Activated T-helper 1 cell treated with anti-CD3 and anti-CD28 coated beads, Interleukin-2, amount 50 U/mL, for 16 hours (primary cell): ENCODE measurements around the gene MLPH.

Experiments
- DNase-seq, 2 donors: peaks; one replicate each; pipeline ENCODE4 v3.0.0-alpha.2; 2020; ENCODE audit warnings: low read depth in 1 of 2, low spot score in 1 of 2

The MLPH gene

DNA sequence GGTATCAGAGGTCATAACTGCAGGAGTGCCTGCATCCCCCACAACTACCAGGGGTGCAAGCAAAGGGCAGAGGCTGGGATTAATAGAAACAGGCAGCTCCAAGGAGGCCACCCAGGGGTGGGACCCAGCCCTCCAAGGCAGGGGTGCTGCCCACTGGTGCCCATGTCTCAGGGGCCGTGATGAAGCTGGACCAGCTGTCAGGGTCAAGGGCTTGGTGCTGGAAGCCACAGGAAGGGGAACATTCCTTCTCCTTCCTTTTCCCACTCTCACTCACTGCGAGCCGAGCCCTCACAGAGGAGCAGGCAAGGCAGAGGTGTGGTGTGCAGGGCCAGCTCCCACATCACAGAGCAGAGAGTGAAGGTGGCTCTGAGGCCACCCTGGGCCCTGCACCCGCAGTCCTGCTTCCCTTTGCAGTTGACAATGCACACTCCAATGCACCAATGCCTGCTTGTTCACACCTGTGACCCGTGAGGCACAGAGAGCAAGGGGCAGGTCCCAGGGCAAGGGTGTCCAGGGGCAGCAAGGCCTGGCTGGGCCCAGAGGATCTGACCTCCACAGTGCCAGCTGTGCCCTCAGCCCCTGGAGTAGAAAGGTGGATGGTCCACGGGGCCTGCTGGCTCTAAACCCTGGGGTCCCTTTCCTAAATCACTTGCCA lies 28.7 kb downstream of the MLPH start:
- no peak for DNase-seq

DNA sequence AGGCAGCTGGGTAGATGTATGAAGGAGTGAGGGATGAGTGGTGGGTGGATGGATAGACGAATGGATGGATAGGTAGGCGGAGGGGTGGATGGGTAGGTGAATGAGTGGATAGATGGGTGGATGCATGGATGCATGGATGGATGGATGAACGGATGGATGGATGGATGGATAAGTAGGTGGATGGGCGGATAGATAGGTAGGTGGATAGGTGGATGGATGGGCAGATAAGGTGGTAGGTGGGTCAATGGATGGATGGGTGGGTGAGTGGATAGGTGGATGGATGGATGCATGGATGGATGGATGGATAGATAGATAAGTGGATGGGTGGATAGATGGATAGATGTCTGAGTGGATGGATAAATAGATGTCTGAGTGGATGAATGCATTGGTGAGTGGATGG lies 30.1 kb downstream of the MLPH start:
- no peak for DNase-seq

DNA sequence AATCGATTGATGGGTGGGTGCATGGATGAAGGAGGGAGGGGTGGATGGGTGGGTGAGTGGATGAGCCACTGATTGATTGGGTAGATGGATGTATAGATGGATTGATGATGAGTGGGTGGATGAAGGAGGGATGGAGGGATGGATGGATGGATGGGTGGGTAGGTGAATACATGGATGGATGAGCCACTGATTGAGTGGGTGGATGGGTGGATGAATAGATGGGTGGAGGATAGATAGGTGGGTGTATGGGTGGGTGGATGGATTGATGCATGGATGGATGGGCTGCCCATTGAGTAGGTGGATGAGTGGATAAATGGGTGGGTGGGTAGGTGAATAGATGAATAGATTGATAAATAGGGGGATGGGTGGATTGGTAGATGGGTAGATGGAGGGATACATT lies 30.9 kb downstream of the MLPH start:
- DNase-seq, result no peak

DNA sequence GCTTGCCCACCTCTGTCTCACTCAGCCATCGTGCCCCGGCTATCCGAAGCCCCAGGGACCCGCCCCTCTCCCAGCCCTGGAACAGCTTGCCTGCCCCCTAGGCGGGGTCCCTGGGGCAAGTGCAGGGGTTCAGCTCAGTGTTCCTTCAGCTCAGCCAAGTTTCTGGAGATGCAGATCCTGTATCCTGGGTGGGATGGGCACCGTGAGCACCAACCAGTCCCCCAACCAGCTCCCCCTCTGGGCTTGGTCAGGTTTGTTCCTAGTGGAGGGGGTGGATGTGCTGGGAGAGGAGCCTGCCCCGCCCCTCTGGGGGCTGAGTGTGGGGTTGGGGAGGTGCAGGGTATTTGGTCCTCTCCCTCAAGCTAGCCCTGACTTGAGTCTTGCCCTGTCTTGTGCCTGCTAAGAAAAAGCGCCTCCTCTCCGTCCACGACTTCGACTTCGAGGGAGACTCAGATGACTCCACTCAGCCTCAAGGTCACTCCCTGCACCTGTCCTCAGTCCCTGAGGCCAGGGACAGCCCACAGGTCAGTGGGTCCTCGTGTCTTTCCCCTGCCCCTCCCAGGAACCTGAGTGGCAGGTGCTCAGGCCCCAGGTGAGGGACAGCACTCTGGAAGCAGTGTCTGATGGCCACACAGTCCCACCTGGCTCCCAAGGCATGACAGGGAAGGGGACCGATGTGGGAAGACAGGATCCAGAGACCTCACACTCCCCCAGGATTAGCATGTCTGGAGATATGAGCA lies 32.6 kb downstream of the MLPH start:
- no peak for DNase-seq

DNA sequence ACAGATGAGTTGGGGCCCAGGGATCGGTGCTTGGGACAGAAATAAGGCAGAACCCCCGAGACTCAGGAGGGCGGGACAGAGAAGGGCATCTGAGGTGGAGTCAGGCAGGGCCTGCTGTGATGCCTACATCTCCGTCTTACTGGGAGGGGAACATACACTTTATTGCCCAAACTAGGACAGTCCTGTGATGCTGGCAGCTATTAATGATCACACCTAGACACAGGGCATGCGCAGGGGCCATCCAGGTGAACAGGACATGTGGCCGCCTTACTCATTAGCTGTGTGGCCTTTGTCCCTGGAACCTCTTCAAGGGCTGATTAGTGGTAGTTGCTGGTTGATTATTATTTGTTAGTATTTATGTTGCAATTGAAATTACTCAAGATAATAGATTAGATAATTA lies 33.2 kb downstream of the MLPH start:
- DNase-seq, result no peak

DNA sequence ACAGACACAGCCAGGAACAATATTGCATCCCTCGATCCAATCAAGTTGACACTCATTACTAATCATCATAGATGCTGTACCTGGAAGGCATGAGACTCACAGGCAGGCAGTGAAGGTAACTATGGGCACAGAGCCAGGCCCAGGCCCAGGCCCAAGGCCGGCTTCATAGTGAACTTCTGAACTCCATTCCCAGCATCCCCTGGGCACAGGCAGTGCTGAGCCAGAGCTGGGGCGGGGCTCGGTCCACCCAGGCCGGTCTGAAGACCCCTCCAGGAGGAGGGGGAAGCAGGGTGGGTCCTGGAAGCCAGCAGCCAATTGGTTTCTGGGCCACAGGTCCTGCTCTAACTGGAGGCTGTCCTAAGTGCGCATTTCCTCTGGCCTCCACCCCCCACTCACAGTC lies 37.6 kb downstream of the MLPH start:
- DNase-seq, result no peak

DNA sequence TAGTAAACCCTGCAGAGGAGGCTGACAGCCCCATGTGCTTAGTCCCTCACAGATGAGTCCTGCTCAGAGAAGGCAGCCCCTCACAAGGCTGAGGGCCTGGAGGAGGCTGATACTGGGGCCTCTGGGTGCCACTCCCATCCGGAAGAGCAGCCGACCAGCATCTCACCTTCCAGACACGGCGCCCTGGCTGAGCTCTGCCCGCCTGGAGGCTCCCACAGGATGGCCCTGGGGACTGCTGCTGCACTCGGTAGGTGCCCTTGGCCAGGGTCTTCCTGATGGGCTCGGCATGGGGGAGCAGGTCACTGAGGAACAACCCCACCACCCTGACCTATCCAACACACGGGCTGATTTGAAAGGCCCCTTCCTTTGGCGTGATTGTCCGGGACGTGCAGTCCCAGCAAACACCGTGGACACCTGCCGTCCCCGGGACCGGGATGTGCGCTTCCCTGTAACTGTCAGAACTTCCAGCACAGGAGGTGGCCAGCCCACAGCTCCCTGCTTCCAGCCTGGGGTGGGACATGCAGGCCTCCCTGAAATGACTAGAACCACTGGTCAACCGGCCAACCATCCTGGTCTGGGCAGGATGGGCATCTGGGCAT lies 38.6 kb downstream of the MLPH start:
- no peak for DNase-seq

DNA sequence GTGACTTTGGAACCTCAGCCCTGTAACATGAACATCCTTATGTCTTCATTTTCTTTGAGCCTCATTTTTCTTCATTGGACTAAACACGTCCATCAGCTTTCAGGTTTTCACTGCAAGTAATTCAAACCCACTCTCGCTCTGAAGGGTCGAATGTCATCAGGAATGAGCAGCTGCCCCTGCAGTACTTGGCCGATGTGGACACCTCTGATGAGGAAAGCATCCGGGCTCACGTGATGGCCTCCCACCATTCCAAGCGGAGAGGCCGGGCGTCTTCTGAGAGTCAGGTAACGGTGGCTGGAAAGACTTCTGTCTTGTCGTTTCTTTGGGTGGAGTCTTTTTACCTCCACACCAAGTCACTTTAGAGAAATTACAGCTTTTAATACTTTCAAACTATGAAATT lies 40.2 kb downstream of the MLPH start:
- no peak for DNase-seq

DNA sequence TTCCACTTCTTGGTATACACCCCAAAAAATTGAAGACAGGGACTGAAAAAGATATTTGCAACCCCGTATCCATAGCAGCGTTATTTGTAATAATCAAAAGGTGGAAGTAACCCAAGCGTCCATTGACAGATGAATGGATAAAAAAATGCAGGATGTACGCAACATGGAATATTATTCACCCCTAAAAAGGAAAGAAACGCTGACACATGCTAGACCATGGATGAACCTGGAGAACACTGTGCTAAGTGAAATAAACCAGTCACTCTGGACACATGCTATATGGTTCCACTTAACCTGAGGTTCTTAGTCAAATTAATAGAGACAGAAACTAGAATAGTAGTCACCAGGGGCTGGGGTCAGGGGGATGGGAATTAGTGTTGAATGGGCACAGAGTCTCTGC lies 40.7 kb downstream of the MLPH start:
- DNase-seq, result no peak

DNA sequence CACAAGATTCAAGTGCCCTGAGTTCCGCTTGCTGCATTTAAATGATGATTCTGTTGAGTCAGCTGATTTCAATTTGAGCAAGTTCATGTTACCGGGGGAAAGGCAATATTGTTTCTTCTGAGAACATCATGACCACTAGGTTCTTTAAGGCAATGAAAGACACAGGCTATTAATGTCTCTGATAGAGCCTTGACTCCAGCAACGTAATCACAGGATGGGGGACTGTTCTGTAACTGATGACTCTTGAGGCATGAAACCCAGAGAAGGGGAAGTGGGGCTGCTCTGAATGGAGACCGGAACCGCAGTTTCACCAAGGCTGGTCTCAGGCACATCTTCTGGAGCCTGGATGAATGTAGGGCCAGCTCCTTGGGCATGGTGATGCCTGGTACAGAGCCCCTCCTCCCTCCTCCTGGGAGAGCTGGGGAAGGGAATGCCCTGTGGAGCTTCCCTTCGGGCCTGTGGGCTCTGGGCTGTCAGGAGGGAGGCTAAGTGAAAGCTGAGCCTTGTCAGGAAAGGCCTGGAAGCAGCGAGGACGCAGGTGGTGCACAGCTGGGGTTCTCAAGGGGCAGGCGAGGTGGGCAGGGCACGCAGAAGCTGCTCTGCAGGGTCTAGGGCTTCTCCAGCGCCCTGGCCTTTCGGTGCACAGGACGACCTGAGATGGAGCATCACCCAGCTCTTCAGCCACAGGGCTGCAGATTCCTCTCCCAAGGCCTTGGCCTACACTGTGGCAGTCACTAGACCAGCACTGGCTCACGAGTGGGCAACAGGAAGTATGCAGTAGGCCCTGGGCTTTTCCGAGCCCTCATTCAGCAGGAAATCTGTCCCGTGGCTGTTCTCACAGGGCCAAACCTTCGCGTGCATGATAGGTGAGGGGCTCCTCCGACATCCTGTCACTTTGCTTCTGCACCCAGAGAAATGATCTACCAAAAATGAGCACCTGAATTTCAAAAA lies 42.7 kb downstream of the MLPH start:
- no peak for DNase-seq

DNA sequence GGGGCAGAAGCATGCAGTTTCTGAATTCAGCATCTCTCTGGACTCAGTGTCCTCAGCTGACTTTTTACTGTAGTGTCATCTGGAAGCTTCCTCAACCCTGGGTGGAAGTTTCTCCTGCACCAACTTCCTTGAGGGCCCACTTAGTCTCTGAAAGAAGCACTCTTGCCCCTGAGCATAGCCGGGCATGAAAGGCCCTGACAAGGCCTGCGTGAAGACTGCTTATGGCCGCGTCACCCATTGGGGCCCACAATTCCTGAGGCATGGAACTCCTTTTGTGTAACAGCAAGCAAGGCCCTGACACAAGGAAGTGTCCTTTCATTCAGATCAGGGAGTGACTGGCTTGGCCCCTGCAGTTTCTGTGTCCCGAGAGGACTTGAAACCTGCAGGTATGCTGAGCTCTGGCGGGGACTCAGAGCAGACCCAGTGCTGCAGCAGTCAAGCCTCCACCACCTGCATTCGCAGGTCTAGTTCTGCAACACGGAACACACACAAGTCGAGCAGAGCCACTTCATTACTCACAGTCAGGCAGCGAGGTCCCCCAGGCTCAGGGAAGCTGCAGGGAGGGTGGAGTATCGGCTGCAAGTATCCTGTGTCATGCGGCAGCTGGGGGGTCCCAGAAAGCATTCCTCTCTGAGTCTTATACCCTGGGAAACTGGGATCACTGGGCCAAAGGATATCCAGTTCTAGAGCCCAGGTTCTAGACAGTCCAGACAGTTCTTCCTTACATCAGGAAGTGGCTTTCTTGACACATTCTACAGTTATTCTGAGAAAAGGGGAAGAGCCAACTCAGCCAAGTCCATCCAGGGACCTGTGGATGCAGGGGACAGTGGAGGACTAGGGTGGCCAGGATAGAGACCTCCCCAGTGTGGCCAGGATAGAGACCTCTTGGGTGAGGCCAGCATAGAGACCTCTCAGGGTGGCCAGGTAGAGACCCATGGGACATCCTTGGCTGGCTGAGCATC lies 43.7 kb downstream of the MLPH start:
- no peak for DNase-seq

DNA sequence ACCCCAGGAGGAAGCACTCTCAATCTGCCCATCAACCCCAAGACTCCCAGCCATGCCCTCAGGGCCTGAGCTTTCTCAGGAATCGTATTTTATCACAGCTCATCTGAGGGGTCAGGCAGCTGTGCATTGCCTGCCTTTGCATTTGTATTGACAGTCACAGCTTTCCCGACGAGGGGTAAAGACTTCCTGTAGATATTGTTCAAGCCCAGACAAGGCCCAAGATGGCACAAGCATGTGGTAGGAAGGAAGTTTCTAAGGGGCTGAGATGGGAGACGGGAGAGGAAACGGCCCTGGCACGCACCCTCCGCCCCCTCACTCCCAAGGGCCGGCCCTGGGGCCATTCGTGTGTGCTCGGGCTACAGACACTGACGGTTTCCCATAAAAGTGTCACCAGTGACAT lies 45.1 kb downstream of the MLPH start:
- DNase-seq, result no peak

DNA sequence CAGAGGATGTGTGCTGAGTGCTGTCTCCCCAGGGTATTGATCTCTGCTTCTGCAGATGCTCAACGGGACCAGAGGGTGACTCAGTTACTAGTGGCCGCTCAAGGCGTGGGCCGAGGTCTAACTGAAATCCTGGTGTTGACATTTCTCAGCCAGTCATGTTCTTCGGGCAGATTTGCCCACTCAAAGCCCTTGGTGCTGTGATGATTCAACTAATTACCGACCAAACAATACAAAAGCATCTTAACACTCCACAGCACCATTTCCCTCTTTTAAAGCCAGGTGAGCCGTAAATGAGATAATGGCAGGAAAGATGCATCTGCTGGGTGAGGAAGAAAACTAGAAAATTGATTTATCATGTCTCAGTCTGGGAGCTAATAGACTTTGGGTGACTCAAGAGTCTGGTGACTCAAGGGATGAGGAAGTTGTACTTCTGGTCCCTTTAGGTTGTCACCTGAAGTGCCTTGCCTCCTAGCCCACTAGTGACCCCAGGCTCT lies 46.7 kb downstream of the MLPH start:
- no peak for DNase-seq

DNA sequence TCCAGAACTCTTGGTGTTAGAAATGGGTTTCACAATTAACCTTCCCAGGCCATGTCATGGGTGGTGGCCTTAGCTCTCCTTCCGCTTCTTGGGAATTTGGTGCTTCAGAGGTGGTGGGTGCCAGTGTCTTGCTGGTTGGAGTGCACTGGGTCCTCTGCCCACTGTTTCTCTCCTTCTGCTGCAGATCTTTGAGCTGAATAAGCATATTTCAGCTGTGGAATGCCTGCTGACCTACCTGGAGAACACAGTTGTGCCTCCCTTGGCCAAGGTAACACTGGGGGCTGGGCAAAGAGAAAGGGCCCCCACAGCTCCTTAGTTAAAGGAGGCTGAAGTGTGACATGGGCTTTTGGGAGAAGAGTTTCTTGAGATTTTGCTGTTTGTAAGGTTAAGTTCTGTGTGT lies 47.3 kb downstream of the MLPH start:
- no peak for DNase-seq

DNA sequence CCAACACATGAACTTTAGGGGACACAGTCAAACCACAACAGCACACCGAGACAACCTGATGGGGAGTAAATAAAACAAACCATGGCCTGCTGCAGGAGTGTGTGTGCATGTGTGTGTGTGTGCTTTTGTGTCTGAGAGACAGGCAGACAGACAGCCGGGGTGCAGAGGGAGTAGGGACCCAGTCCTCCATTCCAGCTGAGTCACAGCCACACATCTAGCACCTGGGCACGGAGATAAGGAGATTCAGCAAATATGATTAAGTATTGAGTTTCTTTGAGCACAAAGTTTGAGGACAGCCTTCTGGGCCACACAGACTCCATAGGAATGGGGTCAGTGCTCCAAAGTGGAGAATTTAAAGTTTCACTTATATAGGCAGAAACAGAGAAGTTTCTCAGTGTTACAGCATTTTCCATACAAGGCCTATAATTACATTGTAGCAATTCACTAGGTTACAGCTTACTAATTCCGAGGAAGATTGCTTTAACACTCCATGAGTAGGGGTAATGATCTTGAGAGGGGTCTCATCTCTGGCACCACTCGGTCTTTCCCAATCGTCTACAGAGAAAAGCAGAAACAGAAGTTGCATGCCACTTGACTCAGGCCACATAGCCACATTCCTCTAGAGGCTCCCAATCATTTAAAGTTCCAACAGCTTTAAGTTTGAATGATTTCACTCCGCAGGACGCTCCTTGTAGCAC lies 48.5 kb downstream of the MLPH start:
- no peak for DNase-seq

DNA sequence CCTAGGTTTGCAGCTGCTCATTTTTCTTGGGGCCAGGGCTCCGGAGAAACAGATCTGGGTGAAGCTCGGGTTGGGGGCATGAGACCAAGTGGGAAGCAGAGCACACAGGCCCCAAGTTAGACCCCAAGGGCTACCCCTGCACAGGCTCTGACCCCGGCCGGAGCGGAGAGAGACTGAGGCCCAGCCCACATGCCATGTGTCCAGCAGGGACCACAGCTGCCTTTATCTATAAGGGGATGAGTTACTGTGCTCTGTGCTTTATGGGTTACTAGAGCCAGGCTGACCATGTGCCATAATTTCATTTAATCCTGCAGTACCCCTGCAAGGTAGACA lies 49.0 kb downstream of the MLPH start:
- DNase-seq, result no peak

DNA sequence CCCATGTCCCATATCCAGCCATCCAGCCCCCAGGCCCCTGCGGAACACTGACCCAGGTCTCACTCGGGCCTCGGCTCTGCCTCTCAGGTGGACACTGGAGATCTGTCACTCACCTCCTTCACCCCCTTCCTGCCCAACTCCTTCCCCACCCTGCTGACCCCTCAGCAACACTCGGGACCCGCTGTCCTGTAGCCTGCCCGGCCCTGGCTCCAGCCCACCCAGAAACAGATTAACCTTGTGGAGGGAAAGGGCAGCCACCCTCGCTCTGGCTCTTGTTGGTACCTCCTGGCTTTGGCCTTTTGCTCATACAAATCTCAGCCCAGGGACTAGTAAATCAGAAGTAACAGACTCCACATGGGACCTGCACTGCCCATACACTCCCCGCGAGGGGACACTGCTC lies 49.6 kb downstream of the MLPH start:
- DNase-seq, result no peak

DNA sequence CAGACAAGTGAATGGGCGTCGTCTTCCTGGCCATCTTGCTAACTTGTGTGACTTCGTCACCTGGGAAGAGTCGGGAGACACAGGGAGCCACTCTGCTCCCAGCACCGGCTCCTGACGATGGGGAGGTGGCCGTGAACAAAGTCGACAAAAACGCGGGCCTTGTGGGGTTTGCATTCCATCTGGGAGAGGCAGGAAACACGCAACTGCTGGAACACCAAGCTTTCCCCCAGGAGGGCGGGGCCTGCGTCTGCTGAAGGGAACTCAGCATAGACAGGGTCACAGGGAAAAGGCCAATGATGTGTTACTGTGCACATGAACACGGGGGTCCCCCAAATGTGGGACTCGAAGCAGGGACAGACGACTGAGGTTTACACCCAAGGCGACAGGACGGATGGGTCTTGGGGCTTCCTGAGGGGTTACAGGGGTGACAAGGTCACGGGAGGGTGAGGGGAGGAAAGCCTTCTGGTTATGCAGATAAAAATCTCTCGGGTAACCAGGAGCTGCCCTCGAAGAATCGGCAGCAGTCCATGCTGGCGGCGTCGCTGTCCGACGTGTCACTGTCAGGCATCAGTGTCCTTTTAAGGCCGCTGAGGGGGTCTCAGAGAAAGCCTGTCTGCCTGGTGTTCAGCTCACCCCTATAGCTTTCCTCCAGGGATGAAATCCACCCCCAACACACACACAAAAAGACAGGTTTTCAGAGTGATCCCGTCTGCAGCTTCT lies 51.1 kb downstream of the MLPH start:
- no peak for DNase-seq

DNA sequence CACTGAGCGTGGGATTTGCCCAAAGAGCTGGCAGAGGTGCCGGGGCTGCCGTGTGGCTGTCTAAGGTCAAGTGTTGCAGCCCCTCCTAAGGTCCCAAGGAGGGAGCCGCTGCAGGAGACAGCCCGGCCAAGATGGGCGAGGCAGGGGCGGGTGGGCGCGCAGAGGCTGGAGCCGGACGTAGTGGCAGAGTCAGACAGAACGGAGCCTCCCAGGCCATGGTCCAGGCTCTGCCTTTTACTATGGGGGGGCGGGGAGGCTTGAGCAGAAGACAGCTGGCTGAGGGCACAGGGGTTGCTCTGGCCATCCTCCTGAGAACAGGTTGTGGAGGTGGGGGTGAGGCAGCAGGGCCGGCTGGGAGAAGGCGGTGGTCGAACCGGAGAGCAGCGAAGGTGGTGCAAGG lies 51.9 kb downstream of the MLPH start:
- DNase-seq, result no peak
